ENCODE data around the gene C10orf67. TPM values are rescaled to one million over a fixed set of nuclear protein-coding genes. Genes with fewer than 3 reads are reported as not detected.

C10orf67 gene
- total and polyA plus RNA-seq, 2 experiments from 2014 or later: 0.16 TPM; not detected in 1

DNA sequence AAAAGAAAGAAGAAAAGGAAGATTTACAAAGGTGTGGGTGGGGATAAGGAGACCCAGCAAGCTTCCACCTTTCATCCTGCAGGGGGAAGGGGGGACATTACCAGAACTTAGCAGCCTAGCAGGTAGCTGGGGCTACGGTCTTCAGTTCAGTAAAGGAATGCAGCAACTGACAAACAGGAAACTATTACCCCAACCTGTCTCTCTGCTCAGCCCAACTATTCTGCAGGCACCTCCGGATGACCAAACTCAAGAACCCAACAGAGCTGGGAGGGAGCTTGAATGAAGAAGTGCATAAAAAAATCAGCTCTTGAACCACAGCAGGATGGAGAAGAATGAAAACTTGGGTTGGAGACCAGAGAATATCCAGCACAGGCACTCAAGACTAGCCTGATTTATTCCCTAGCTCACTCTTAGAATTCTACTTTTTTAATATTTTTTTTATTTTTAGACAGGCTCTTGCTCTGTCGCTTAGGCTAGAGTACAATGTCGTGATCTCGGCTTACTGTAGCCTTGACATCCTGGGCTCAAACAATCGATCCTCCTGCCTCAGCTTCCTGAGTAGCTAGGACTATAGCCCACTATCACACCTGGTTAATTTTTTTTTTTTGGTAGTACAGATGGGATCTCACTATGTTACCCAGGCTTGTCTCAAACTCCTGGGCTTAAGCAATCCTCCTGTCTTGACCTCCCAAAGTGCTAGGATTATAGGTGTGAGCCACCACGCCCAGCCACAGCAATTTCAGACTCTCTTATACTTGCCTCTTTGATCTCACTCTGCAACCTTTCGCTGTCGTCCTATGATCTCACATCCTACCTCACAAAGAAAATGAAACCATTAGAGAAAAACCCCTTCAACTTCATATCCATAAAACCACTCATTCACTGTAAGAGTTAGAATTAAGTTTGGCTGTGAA lies 18.5 kb upstream of the C10orf67 start:
- no peaks in the 10 kb centered on the region for H3K27me3 Mint-ChIP-seq (ENCODE audit: insufficient read depth, low read depth, poor library complexity)
- no peaks in the 10 kb centered on the region for H3K36me3 Mint-ChIP-seq (ENCODE audit: low read depth)
- no peaks in the 10 kb centered on the region for H3K79me2 ChIP-seq (replicated peaks; ENCODE audit: insufficient read depth)
- H3K9me3 Mint-ChIP-seq: no peaks in the 10 kb centered on the region
- TF ChIP-seq POLR2AphosphoS5 (IDR thresholded peaks at IDR 0.05; ENCODE audit: low read depth) (no peak), JUNB (IDR thresholded peaks at IDR 0.05; ENCODE audit: unreplicated experiment) (no peak), ZNF331 (CRISPR knock-in tag; IDR thresholded peaks at IDR 0.05; ENCODE audit: low read depth) (no peak), EZH2 (IDR thresholded peaks at IDR 0.05; ENCODE audit: low read depth, unreplicated experiment) (no peak), NANOG (IDR thresholded peaks at IDR 0.05; ENCODE audit: borderline replicate concordance) (no peak), CREB1 (CRISPR knock-in tag; IDR thresholded peaks at IDR 0.05; ENCODE audit: low read depth) (no peak), EZH2phosphoT487 (IDR thresholded peaks at IDR 0.05; ENCODE audit: unreplicated experiment) (no peak), ZNF114 (CRISPR knock-in tag; IDR thresholded peaks at IDR 0.05) (no peak), STAT1 (IDR thresholded peaks at IDR 0.05; ENCODE audit: unreplicated experiment) (no peak)
- TF ChIP-seq, protein P1, sequence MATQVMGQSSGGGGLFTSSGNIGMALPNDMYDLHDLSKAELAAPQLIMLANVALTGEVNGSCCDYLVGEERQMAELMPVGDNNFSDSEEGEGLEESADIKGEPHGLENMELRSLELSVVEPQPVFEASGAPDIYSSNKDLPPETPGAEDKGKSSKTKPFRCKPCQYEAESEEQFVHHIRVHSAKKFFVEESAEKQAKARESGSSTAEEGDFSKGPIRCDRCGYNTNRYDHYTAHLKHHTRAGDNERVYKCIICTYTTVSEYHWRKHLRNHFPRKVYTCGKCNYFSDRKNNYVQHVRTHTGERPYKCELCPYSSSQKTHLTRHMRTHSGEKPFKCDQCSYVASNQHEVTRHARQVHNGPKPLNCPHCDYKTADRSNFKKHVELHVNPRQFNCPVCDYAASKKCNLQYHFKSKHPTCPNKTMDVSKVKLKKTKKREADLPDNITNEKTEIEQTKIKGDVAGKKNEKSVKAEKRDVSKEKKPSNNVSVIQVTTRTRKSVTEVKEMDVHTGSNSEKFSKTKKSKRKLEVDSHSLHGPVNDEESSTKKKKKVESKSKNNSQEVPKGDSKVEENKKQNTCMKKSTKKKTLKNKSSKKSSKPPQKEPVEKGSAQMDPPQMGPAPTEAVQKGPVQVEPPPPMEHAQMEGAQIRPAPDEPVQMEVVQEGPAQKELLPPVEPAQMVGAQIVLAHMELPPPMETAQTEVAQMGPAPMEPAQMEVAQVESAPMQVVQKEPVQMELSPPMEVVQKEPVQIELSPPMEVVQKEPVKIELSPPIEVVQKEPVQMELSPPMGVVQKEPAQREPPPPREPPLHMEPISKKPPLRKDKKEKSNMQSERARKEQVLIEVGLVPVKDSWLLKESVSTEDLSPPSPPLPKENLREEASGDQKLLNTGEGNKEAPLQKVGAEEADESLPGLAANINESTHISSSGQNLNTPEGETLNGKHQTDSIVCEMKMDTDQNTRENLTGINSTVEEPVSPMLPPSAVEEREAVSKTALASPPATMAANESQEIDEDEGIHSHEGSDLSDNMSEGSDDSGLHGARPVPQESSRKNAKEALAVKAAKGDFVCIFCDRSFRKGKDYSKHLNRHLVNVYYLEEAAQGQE (IDR thresholded peaks at IDR 0.05; ENCODE audit: unreplicated experiment): no peak
- TF ChIP-seq, protein P2, sequence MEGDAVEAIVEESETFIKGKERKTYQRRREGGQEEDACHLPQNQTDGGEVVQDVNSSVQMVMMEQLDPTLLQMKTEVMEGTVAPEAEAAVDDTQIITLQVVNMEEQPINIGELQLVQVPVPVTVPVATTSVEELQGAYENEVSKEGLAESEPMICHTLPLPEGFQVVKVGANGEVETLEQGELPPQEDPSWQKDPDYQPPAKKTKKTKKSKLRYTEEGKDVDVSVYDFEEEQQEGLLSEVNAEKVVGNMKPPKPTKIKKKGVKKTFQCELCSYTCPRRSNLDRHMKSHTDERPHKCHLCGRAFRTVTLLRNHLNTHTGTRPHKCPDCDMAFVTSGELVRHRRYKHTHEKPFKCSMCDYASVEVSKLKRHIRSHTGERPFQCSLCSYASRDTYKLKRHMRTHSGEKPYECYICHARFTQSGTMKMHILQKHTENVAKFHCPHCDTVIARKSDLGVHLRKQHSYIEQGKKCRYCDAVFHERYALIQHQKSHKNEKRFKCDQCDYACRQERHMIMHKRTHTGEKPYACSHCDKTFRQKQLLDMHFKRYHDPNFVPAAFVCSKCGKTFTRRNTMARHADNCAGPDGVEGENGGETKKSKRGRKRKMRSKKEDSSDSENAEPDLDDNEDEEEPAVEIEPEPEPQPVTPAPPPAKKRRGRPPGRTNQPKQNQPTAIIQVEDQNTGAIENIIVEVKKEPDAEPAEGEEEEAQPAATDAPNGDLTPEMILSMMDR (conservative IDR thresholded peaks at IDR 0.05; ENCODE audit: low read depth in 2 of 2): no peak
- TF ChIP-seq, protein P3, sequence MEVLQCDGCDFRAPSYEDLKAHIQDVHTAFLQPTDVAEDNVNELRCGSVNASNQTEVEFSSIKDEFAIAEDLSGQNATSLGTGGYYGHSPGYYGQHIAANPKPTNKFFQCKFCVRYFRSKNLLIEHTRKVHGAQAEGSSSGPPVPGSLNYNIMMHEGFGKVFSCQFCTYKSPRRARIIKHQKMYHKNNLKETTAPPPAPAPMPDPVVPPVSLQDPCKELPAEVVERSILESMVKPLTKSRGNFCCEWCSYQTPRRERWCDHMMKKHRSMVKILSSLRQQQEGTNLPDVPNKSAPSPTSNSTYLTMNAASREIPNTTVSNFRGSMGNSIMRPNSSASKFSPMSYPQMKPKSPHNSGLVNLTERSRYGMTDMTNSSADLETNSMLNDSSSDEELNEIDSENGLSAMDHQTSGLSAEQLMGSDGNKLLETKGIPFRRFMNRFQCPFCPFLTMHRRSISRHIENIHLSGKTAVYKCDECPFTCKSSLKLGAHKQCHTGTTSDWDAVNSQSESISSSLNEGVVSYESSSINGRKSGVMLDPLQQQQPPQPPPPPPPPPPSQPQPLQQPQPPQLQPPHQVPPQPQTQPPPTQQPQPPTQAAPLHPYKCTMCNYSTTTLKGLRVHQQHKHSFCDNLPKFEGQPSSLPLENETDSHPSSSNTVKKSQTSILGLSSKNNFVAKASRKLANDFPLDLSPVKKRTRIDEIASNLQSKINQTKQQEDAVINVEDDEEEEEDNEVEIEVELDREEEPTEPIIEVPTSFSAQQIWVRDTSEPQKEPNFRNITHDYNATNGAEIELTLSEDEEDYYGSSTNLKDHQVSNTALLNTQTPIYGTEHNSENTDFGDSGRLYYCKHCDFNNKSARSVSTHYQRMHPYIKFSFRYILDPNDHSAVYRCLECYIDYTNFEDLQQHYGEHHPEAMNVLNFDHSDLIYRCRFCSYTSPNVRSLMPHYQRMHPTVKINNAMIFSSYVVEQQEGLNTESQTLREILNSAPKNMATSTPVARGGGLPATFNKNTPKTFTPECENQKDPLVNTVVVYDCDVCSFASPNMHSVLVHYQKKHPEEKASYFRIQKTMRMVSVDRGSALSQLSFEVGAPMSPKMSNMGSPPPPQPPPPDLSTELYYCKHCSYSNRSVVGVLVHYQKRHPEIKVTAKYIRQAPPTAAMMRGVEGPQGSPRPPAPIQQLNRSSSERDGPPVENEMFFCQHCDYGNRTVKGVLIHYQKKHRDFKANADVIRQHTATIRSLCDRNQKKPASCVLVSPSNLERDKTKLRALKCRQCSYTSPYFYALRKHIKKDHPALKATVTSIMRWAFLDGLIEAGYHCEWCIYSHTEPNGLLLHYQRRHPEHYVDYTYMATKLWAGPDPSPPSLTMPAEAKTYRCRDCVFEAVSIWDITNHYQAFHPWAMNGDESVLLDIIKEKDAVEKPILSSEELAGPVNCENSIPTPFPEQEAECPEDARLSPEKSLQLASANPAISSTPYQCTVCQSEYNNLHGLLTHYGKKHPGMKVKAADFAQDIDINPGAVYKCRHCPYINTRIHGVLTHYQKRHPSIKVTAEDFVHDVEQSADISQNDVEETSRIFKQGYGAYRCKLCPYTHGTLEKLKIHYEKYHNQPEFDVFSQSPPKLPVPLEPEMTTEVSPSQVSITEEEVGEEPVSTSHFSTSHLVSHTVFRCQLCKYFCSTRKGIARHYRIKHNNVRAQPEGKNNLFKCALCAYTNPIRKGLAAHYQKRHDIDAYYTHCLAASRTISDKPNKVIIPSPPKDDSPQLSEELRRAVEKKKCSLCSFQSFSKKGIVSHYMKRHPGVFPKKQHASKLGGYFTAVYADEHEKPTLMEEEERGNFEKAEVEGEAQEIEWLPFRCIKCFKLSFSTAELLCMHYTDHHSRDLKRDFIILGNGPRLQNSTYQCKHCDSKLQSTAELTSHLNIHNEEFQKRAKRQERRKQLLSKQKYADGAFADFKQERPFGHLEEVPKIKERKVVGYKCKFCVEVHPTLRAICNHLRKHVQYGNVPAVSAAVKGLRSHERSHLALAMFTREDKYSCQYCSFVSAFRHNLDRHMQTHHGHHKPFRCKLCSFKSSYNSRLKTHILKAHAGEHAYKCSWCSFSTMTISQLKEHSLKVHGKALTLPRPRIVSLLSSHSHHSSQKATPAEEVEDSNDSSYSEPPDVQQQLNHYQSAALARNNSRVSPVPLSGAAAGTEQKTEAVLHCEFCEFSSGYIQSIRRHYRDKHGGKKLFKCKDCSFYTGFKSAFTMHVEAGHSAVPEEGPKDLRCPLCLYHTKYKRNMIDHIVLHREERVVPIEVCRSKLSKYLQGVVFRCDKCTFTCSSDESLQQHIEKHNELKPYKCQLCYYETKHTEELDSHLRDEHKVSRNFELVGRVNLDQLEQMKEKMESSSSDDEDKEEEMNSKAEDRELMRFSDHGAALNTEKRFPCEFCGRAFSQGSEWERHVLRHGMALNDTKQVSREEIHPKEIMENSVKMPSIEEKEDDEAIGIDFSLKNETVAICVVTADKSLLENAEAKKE (CRISPR knock-in tag; IDR thresholded peaks at IDR 0.05): no peak
- H3K4me3 ChIP-seq: no peak overlapping the region
- H3K4me3 Mint-ChIP-seq: no peak overlapping the region
- no peaks in the 10 kb centered on the region for H4K20me1 ChIP-seq (replicated peaks; ENCODE audit: insufficient read depth)
- H3K4me1 ChIP-seq (ENCODE audit: insufficient read depth): no peaks in the 10 kb centered on the region
- no peak overlapping the region for H3K4me2 ChIP-seq
- DNase-seq (ENCODE audit: low spot score): peak; percentile 13
- H3F3A ChIP-seq (replicated peaks; ENCODE audit: low read depth): no peaks in the 10 kb centered on the region
- no peak overlapping the region for H3K27ac ChIP-seq (ENCODE audit: low read depth)
- no peak for ATAC-seq
- H3K4me1 Mint-ChIP-seq: 0 out of 3 replicates have a peak, but pooled peaks cover under 1% of the 10 kb centered on the region
- no peaks in the 10 kb centered on the region for H3K27me3 ChIP-seq (ENCODE audit: insufficient read depth)
- no peaks in the 10 kb centered on the region for H3K9me2 ChIP-seq (ENCODE audit: insufficient read depth)
- H3K27ac Mint-ChIP-seq: no peak overlapping the region
- H3K36me3 ChIP-seq (ENCODE audit: insufficient read depth): no peaks in the 10 kb centered on the region
- peak overlapping the region; percentile 47 for H2AFZ ChIP-seq
